Measurements from ENCODE around the gene ZNF664. TPM values are rescaled to one million over a fixed set of nuclear protein-coding genes. Genes with fewer than 3 reads are reported as not detected.
A peak's percentile ranks its signal among the peaks of the same experiment; 100 is the strongest.

Gene ZNF664
- total and polyA plus RNA-seq, 9 of the 15 experiments (the other 6 are each of a cell fraction or from before 2014, with no cell fraction given): 3.3 to 101 (median 63.6) TPM

DNA sequence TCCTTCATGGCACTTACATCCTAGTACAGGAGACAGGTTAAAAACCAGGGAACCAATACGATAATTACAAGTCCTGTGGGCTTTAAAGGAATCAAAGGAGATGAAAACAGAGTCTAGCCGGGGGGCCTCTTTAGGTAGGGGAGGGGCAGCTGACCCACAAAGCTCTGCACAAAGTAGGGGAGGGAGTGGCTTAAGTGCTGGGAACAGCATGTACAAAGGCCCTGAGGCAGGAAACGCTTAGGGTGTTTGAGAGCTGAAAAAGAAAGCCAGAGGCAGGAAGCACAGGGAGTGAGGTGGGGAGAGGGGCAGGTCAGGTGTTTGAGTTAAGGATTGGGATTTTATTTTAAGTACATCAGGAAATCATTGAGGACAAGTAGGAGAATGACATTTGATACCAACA is 37.7 kb downstream of the ZNF664 start:
- Histone ChIP-seq H3K9ac (ENCODE audit: insufficient read depth in 1 of 2, low read depth in 2 of 2, low read length in 2 of 2) (no peak overlapping the region), H2AFZ (ENCODE audit: low read depth, low read length) (no peak overlapping the region), H3K9me1 (ENCODE audit: control insufficient read depth, insufficient read depth, low read length) (no peaks in the 10 kb centered on the region), H3K4me1 (replicated peaks in 1 of 2; ENCODE audit: control insufficient read depth in 2 of 2, insufficient read depth in 2 of 2, low read length in 2 of 2) (peaks cover 9 to 16% of the 10 kb centered on the region in 2 experiments; a peak in 4 of 5 replicates), H3K36me3 (ENCODE audit: control insufficient read depth, insufficient read depth, low read length) (peaks cover 41% of the 10 kb centered on the region), H3K4me3 (no peak overlapping the region), H3K27ac (ENCODE audit: extremely low read depth, low read depth, low read length) (no peak overlapping the region), H3K79me2 (ENCODE audit: control insufficient read depth, insufficient read depth, low read length) (no peaks in the 10 kb centered on the region; the same call in 2 of the 3 replicates), H3K4me2 (ENCODE audit: insufficient read depth, low read length) (no peak overlapping the region), H3K9me3 (replicated peaks; ENCODE audit: control insufficient read depth, insufficient read depth, low read depth, low read length) (no peaks in the 10 kb centered on the region), H4K20me1 (replicated peaks; ENCODE audit: control insufficient read depth, insufficient read depth, low read length) (peaks cover 12% of the 10 kb centered on the region), H3K27me3 (ENCODE audit: control insufficient read depth in 2 of 2, insufficient read depth in 2 of 2, low read length in 2 of 2) (no peaks in the 10 kb centered on the region)
- FAIRE-seq (no peak), ATAC-seq (no peak), DNase-seq (ENCODE audit: extremely low read depth in 1 of 4, low spot score in 3 of 4) (no peak)
- intact Hi-C loops (cut with micrococcal nuclease) (no loop called here), in situ Hi-C loops (cut with MboI) (no loop called here)
- CTCF ChIA-PET (ENCODE audit: low intra/inter-chr PET ratio): no interaction called here
- TF ChIP-seq RBM25 (IDR thresholded peaks at IDR 0.05; ENCODE audit: low read depth, low read length, severe bottlenecking) (peak; percentile 48), NFRKB (IDR thresholded peaks at IDR 0.05; ENCODE audit: low read depth) (no peak)
- POLR2A ChIA-PET: interaction anchor here (0.7 kb wide), 1 partner anchor 108 kb away, joined by 3 read pairs; no protein-coding TSS in a partner anchor
- no TSS peak for BruUV-seq (replicated peaks)
- WGBS (ENCODE audit: insufficient coverage, low coverage, missing lambda C conversion rate): 74% methylated on average over 3 of the region's 3 CpGs

DNA sequence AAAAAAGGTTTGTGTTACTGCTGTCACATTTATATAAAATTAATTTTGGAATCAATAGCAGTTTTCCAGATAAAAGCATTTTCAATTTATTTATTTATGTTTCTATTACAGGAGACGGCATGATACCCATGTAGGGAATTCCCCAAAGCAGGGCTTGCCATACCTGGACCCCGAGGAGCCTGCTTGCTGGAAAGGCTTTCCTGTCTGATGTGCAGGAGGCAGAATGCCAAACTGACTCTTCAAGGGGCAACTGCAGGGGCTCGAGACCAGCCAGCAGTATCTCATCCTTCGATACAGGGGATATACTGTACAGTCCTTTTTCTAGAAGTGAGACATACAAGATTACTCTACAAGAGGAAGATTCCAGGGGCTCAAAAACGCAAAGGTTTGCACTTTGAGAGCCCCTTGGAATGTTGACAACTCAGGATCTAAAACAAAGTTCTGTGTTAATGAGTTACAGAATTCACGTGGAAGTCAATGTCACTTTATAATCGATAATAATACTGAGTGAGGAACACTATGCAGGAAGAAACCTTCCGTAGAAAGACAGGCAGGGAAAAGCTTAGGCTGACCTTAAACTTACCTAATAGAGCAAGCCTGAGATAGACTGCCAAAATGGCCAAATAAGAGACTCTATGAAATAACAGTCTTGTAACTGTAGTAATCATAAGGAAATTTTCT is 38.6 kb downstream of the ZNF664 start:
- Histone ChIP-seq H2AFZ (ENCODE audit: low read depth, low read length) (no peak overlapping the region), H3K36me3 (ENCODE audit: control insufficient read depth, insufficient read depth, low read length) (peaks cover 37% of the 10 kb centered on the region), H4K20me1 (replicated peaks; ENCODE audit: control insufficient read depth, insufficient read depth, low read length) (peaks cover 9% of the 10 kb centered on the region), H3K4me1 (replicated peaks in 1 of 2; ENCODE audit: control insufficient read depth in 2 of 2, insufficient read depth in 2 of 2, low read length in 2 of 2) (peaks cover 10 to 12% of the 10 kb centered on the region in 2 experiments; a peak in 4 of 5 replicates), H3K27me3 (ENCODE audit: control insufficient read depth in 2 of 2, insufficient read depth in 2 of 2, low read length in 2 of 2) (no peaks in the 10 kb centered on the region), H3K4me2 (ENCODE audit: insufficient read depth, low read length) (no peak overlapping the region), H3K9me1 (ENCODE audit: control insufficient read depth, insufficient read depth, low read length) (no peaks in the 10 kb centered on the region), H3K79me2 (ENCODE audit: control insufficient read depth, insufficient read depth, low read length) (no peaks in the 10 kb centered on the region; the same call in 2 of the 3 replicates), H3K4me3 (no peak overlapping the region), H3K27ac (ENCODE audit: extremely low read depth, low read depth, low read length) (no peak overlapping the region), H3K9me3 (replicated peaks; ENCODE audit: control insufficient read depth, insufficient read depth, low read depth, low read length) (no peaks in the 10 kb centered on the region), H3K9ac (ENCODE audit: insufficient read depth in 1 of 2, low read depth in 2 of 2, low read length in 2 of 2) (no peak overlapping the region)
- no peak for ATAC-seq
- ChIA-PET CTCF (ENCODE audit: low intra/inter-chr PET ratio) (no interaction called here), POLR2A (interaction anchor here (0.7 kb wide), 1 partner anchor 107 kb away, joined by 3 read pairs; no protein-coding TSS in a partner anchor)
- intact Hi-C loops (cut with micrococcal nuclease): no loop called here
- 93% methylated on average over 8 of the region's 8 CpGs for WGBS (ENCODE audit: insufficient coverage, low coverage, missing lambda C conversion rate)
- in situ Hi-C loops (cut with MboI): no loop called here
- no peak for FAIRE-seq
- DNase-seq (ENCODE audit: extremely low read depth in 1 of 4, low spot score in 3 of 4): no peak
- no TSS peak for BruUV-seq (replicated peaks)
- TF ChIP-seq NFRKB (IDR thresholded peaks at IDR 0.05; ENCODE audit: low read depth) (no peak), EP300 (IDR thresholded peaks at IDR 0.05; ENCODE audit: low read length) (no peak), ZNF311 (CRISPR knock-in tag; IDR thresholded peaks at IDR 0.05) (no peak), TFAM (CRISPR knock-in tag; conservative IDR thresholded peaks at IDR 0.05) (no peak), FIP1L1 (IDR thresholded peaks at IDR 0.05; ENCODE audit: low read depth, low read length, poor library complexity, severe bottlenecking) (no peak), FOXK2 (conservative IDR thresholded peaks at IDR 0.05 in 1 of 2, IDR thresholded peaks at IDR 0.05 in 1 of 2; ENCODE audit: low read depth in 2 of 2) (no peak), SAP30 (IDR thresholded peaks at IDR 0.05; ENCODE audit: borderline replicate concordance, insufficient read depth, low read depth, low read length, poor library complexity, severe bottlenecking) (no peak), XRCC3 (IDR thresholded peaks at IDR 0.05) (no peak)
- TF ChIP-seq, protein P1, sequence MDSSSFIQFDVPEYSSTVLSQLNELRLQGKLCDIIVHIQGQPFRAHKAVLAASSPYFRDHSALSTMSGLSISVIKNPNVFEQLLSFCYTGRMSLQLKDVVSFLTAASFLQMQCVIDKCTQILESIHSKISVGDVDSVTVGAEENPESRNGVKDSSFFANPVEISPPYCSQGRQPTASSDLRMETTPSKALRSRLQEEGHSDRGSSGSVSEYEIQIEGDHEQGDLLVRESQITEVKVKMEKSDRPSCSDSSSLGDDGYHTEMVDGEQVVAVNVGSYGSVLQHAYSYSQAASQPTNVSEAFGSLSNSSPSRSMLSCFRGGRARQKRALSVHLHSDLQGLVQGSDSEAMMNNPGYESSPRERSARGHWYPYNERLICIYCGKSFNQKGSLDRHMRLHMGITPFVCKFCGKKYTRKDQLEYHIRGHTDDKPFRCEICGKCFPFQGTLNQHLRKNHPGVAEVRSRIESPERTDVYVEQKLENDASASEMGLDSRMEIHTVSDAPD (CRISPR knock-in tag; IDR thresholded peaks at IDR 0.05): no peak
